OCI-LY7 (cell line): ENCODE data around the gene MRPL36. TPM values are rescaled to one million over a fixed set of nuclear protein-coding genes. Genes with fewer than 3 reads are reported as not detected.
"Not testable (repeated sequence)": the region's sequence is repeated elsewhere in the genome, so short reads cannot be mapped to it uniquely, and the experiment has no call there.

Source experiments
- BruUV-seq: library from RNA; stranded (reverse); fragments of 400-500 nt; replicated peaks from 2 replicates; lab custom pipeline; 2021; lab: Mats Ljungman, UMichigan
- CTCF ChIA-PET: fragments of 300-600 bp; sonication (Branson Sonifier 250); formaldehyde crosslinking; loops from one replicate; lab custom pipeline; 2022; ENCODE audit warnings: antibody characterized with exemption; ENCODE audit not compliant: unreplicated experiment; lab: Charles Lee
- POLR2A ChIA-PET: fragments of 300-600 bp; sonication (Branson Sonifier 250); formaldehyde crosslinking; loops from one replicate; lab custom pipeline; 2022; ENCODE audit warnings: antibody characterized with exemption; lab: Charles Lee
- DNase-seq: peaks from one replicate; pipeline ENCODE4 v3.0.0-alpha.2; 2015; ENCODE audit warnings: low spot score
- H2AFZ ChIP-seq: fragments of 200-600 bp; sonication (generic), shearing (Covaris generic); 2 replicates; pipeline ENCODE4 v1.6.1; 2014; ENCODE audit warnings: mild to moderate bottlenecking, antibody characterized with exemption, low read length, moderate library complexity
- H3K27ac ChIP-seq: fragments of 200-600 bp; sonication (generic); 2 replicates; pipeline ENCODE4 v1.5.1; 2014; ENCODE audit warnings: mixed run types, low read depth, mild to moderate bottlenecking, moderate library complexity, low read length, inconsistent platforms; ENCODE audit not compliant: poor library complexity, severe bottlenecking
- H3K36me3 ChIP-seq: fragments of 200-600 bp; sonication (generic); 2 replicates; pipeline ENCODE4 v1.6.1; 2014; ENCODE audit warnings: mild to moderate bottlenecking, antibody characterized with exemption, low read length, moderate library complexity, mixed read lengths; ENCODE audit not compliant: insufficient read depth
- H3K4me1 ChIP-seq: fragments of 200-600 bp; sonication (generic); 2 replicates; pipeline ENCODE4 v1.5.1; 2014; ENCODE audit warnings: mild to moderate bottlenecking, low read length; ENCODE audit not compliant: insufficient read depth, poor library complexity, severe bottlenecking
- H3K4me2 ChIP-seq: fragments of 200-600 bp; sonication (generic); 2 replicates; pipeline ENCODE4 v1.6.1; 2014; ENCODE audit warnings: mild to moderate bottlenecking, low read length
- H3K4me3 ChIP-seq: fragments of 200-600 bp; sonication (generic); 2 replicates; pipeline ENCODE4 v1.5.1; 2014; ENCODE audit warnings: mild to moderate bottlenecking, low read depth, low read length; ENCODE audit not compliant: poor library complexity, severe bottlenecking
- H3K79me2 ChIP-seq: fragments of 200-600 bp; sonication (generic); 2 replicates; pipeline ENCODE4 v1.6.1; 2016; ENCODE audit warnings: low read depth, mild to moderate bottlenecking, low read length, moderate library complexity, mixed read lengths; ENCODE audit not compliant: insufficient read depth
- H3K9me2 ChIP-seq: fragments of 200-600 bp; sonication (generic); 2 replicates; pipeline ENCODE4 v1.6.1; 2016; ENCODE audit warnings: mild to moderate bottlenecking, low read length, mixed read lengths; ENCODE audit not compliant: insufficient read depth
- H3K9me3 ChIP-seq: fragments of 200-600 bp; sonication (generic); 2 replicates; pipeline ENCODE4 v1.6.1; 2014; ENCODE audit warnings: mild to moderate bottlenecking, mixed run types, low read length, mixed read lengths
- H4K20me1 ChIP-seq: fragments of 200-600 bp; sonication (generic); 2 replicates; pipeline ENCODE4 v1.6.1; 2014; ENCODE audit warnings: mild to moderate bottlenecking, antibody characterized with exemption, low read length, moderate library complexity, mixed read lengths; ENCODE audit not compliant: insufficient read depth
- CTCF ChIP-seq: fragments of 200-600 bp; sonication (generic); conservative IDR thresholded peaks from 2 replicates; pipeline ENCODE4 v1.5.1; 2014; ENCODE audit warnings: mild to moderate bottlenecking, antibody characterized with exemption, low read length, moderate library complexity, mixed read lengths
- EZH2phosphoT487 ChIP-seq: fragments of 200-600 bp; sonication (generic); IDR thresholded peaks from 2 replicates; pipeline ENCODE4 v1.6.1; 2018; ENCODE audit warnings: low read depth, borderline replicate concordance, mild to moderate bottlenecking, mixed run types, antibody characterized with exemption, low read length, moderate library complexity, mixed read lengths
- intact Hi-C: fragments of 100-400 bp; cut with micrococcal nuclease; formaldehyde crosslinking; loops from one replicate; pipeline ENCODE4 v1.10.0; 2022; ENCODE audit not compliant: unreplicated experiment
- total RNA-seq, 2 experiments: library from RNA; depleted of rRNA in 1 of 2; stranded (reverse); fragments of >200 nt in 1 of 2; shearing (Covaris generic) in 1 of 2; gene quantifications; 2 replicates each; pipeline ENCODE4 v1.2.3, GENCODE V29; 2014 to 2022

The MRPL36 gene
- total RNA-seq, 2 experiments from 2014 or later: 91.7 to 93.8 TPM

DNA sequence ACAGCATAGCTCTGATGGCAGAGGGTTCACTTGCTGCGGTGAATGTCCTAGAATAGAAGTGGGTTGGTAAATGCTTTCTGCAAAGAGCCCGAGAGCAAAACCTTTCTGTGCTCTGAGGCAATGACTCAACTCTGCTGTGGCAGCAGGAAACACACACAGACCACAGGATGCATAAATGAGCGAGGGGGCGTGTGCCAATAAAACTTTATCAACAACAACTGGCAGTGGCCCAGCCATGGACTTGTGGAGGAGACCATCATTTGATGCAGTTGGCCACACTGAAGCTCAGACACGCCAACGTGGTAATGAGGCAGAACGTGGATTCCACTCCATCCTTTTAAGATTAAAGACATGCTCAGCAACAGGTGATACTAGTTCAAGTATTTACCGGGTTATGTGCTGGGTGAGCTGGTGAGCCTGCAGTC is 6.8 kb downstream of the MRPL36 start:
- Histone ChIP-seq H3K4me1 (peaks cover 46% of the 10 kb centered on the region), H3K9me2 (no peaks in the 10 kb centered on the region), H3K4me2 (peak overlapping the region; percentile 70), H3K79me2 (peaks cover 9% of the 10 kb centered on the region), H3K36me3 (peaks cover 23% of the 10 kb centered on the region), H2AFZ (peak overlapping the region; percentile 84), H3K4me3 (peak overlapping the region; percentile 57), H4K20me1 (no peaks in the 10 kb centered on the region), H3K27ac (peak overlapping the region; percentile 88), H3K9me3 (no peaks in the 10 kb centered on the region)
- TF ChIP-seq CTCF: no peak
- no peak for TF ChIP-seq EZH2phosphoT487
- BruUV-seq: no TSS peak
- peak; percentile 91 for DNase-seq
- intact Hi-C loops: loop anchor here (10.0 kb wide), 1 partner anchor 478 kb away; no protein-coding TSS in a partner anchor
- POLR2A ChIA-PET: interaction anchor here (0.7 to 2.1 kb wide), 5 partner anchors 8 to 17 kb away, joined by 3 to 7 read pairs (median 4); partner anchors contain the start of gene NDUFS6
- CTCF ChIA-PET: interaction anchor here (0.8 to 1.4 kb wide), 3 partner anchors 10 to 31 kb away, joined by 3 to 4 read pairs (median 3); no protein-coding TSS in a partner anchor

- no peak for DNase-seq
- intact Hi-C loops: loop anchor here (10.0 kb wide), 1 partner anchor 476 kb away; no protein-coding TSS in a partner anchor
- CTCF ChIA-PET: no interaction called here
- BruUV-seq: no TSS peak
- no peak overlapping the region for H3K4me2 ChIP-seq
- H3K36me3 ChIP-seq: peaks cover 6% of the 10 kb centered on the region; the same call in 1 of the 2 replicates
- H3K79me2 ChIP-seq: no peaks in the 10 kb centered on the region; the same call in 1 of the 2 replicates
- POLR2A ChIA-PET: interaction anchor here (2.1 kb wide), 1 partner anchor 10 kb away, joined by 7 read pairs; the partner anchor contains the start of gene NDUFS6
- H3K4me1 ChIP-seq: peaks cover 43% of the 10 kb centered on the region
- no peaks in the 10 kb centered on the region for H3K9me2 ChIP-seq
- no peaks in the 10 kb centered on the region for H4K20me1 ChIP-seq
- H3K4me3 ChIP-seq: no peak overlapping the region
- TF ChIP-seq CTCF (no peak), EZH2phosphoT487 (no peak)
- no peak overlapping the region for H3K27ac ChIP-seq
- no peaks in the 10 kb centered on the region for H3K9me3 ChIP-seq
- no peak overlapping the region for H2AFZ ChIP-seq
Observed at GRCh38 chr5:1791176-1791575, 8.5 kb downstream of the MRPL36 start.

DNA sequence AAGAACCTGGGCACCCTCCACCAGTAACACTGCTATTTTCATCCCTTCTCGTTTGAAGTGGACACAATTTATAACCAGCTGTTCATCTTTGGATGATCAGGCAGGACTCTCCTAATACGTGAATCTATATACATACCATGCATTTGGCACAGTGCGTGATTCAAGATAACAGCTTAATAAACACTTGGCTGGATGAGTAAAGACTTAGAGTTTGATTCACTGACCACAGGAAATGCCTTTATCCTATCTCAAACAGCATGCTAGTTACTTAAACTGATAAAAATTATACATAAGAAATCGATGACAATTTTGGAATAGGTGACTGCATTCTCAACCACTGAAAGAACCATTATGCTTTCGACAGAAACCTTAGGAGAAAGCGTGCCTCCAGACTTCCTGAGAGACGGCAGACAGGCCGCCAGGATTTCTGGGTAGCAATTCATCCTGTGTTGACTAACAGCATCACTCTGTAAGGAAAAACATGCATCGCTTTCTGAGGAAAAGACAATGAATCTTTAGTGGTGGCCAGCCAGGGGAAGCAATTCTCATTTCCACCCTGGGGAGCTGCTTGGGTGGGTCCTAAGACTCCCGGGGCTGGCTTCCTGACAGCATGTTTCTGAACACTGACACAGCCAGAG is 9.7 kb downstream of the MRPL36 start:
- no peak for DNase-seq
- H4K20me1 ChIP-seq: no peaks in the 10 kb centered on the region
- POLR2A ChIA-PET: no interaction called here
- H3K79me2 ChIP-seq: no peaks in the 10 kb centered on the region; the same call in 1 of the 2 replicates
- no peak overlapping the region for H3K4me3 ChIP-seq
- H3K4me1 ChIP-seq: peaks cover 46% of the 10 kb centered on the region
- no peaks in the 10 kb centered on the region for H3K36me3 ChIP-seq
- intact Hi-C loops: loop anchor here (10.0 kb wide), 1 partner anchor 475 kb away; no protein-coding TSS in a partner anchor
- no peaks in the 10 kb centered on the region for H3K9me3 ChIP-seq
- CTCF ChIA-PET: no interaction called here
- H3K9me2 ChIP-seq: no peaks in the 10 kb centered on the region
- H2AFZ ChIP-seq: no peak overlapping the region
- BruUV-seq: no TSS peak
- TF ChIP-seq CTCF (no peak), EZH2phosphoT487 (no peak)
- H3K27ac ChIP-seq: no peak overlapping the region
- H3K4me2 ChIP-seq: no peak overlapping the region

- H3K36me3 ChIP-seq, H3K27ac ChIP-seq, H3K4me3 ChIP-seq, H2AFZ ChIP-seq, H3K79me2 ChIP-seq, DNase-seq, CTCF ChIA-PET, BruUV-seq, H3K9me3 ChIP-seq, POLR2A ChIA-PET, H4K20me1 ChIP-seq, H3K4me2 ChIP-seq, intact Hi-C loops, H3K9me2 ChIP-seq: not testable (repeated sequence)
- H3K4me1 ChIP-seq: peaks cover 46% of the 10 kb centered on the region
Observed at GRCh38 chr5:1789438-1789833, 10.2 kb downstream of the MRPL36 start.
